Activated CD8-positive, alpha-beta T cell treated with anti-CD3 and anti-CD28 coated beads, Interleukin-2, amount 10 ng/mL, durations not matched to agents 7 days and 5 days (primary cell): Measurements from ENCODE around the gene ATP4B. TPM values are rescaled to one million over a fixed set of nuclear protein-coding genes. Genes with fewer than 3 reads are reported as not detected.
A peak's percentile ranks its signal among the peaks of the same experiment; 100 is the strongest.

Experiments
- ATAC-seq: fragments of 150-1000 bp; cut with Tn5 transposase; one replicate; pipeline ENCODE4 v1.10.0; 2021; ENCODE audit warnings: moderate library complexity
- CTCF ChIA-PET: fragments of 350-600 bp; sonication (Branson Sonifier 250); formaldehyde crosslinking; loops from one replicate; lab custom pipeline; 2021; ENCODE audit warnings: antibody characterized with exemption; lab: Charles Lee
- POLR2A ChIA-PET: fragments of 350-600 bp; sonication (Branson Sonifier 250); formaldehyde crosslinking; loops from one replicate; lab custom pipeline; 2021; ENCODE audit warnings: antibody characterized with exemption; lab: Charles Lee
- DNase-seq: peaks from one replicate; pipeline ENCODE4 v3.0.0-alpha.2; 2020
- H3K27ac Mint-ChIP-seq: one replicate; pipeline ENCODE4 v1.8.0; 2021; ENCODE audit warnings: mild to moderate bottlenecking, mixed read lengths
- H3K27me3 Mint-ChIP-seq: one replicate; pipeline ENCODE4 v1.8.0; 2021; ENCODE audit warnings: low read depth, mixed read lengths
- H3K36me3 Mint-ChIP-seq: one replicate; pipeline ENCODE4 v1.8.0; 2021; ENCODE audit warnings: low read depth, mixed read lengths
- H3K4me1 Mint-ChIP-seq: one replicate; pipeline ENCODE4 v1.8.0; 2021; ENCODE audit warnings: low read depth, mixed read lengths
- H3K4me3 Mint-ChIP-seq: one replicate; pipeline ENCODE4 v1.8.0; 2021; ENCODE audit warnings: mild to moderate bottlenecking, mixed read lengths
- H3K9me3 Mint-ChIP-seq: one replicate; pipeline ENCODE4 v1.8.0; 2022; ENCODE audit warnings: mixed read lengths; ENCODE audit not compliant: insufficient read depth
- total RNA-seq, 2 experiments: library from RNA; stranded (reverse); gene quantifications; one replicate each; pipeline ENCODE4 v1.2.3, GENCODE V29; 2021

Gene ATP4B
- total RNA-seq, 2 experiments from 2014 or later = not detected

- Mint-ChIP-seq H3K36me3 (peaks cover 78% of the 10 kb centered on the region), H3K9me3 (no peaks in the 10 kb centered on the region), H3K4me1 (peaks cover 21% of the 10 kb centered on the region), H3K27ac (no peak overlapping the region), H3K27me3 (no peaks in the 10 kb centered on the region), H3K4me3 (no peak overlapping the region)
- POLR2A ChIA-PET = no interaction called here
- no peak for ATAC-seq
- DNase-seq = no peak
- CTCF ChIA-PET = interaction anchor here (0.7 kb wide), 1 partner anchor 10 kb away, joined by 3 read pairs; no protein-coding TSS in a partner anchor
Observed at GRCh38 chr13:113636266-113636963, 21.6 kb downstream of the ATP4B start.

DNA sequence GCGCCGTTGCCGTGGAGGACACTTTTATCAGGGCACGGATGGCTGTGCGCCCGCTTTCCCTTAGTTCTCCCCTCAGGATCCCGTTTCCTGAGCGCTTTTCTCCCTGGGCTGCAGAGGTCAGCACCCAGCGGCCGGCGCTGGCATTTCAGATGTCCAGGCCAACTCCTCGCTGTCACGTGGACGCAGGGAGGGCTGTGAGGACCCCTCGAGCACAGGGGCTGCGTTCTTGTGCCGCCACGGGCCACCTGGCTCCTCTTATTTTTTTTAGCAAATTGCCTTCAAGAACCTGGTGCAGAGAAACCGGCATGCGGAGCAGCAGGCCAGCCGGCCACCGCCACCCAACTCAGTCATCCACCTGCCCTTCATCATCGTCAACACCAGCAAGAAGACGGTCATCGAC lies 22.3 kb downstream of the ATP4B start:
- no peak overlapping the region for H3K27ac Mint-ChIP-seq
- no peaks in the 10 kb centered on the region for H3K27me3 Mint-ChIP-seq
- no peak for ATAC-seq
- DNase-seq = no peak
- H3K36me3 Mint-ChIP-seq = peaks cover 78% of the 10 kb centered on the region
- H3K4me3 Mint-ChIP-seq = no peak overlapping the region
- ChIA-PET CTCF (no interaction called here), POLR2A (no interaction called here)
- no peaks in the 10 kb centered on the region for H3K9me3 Mint-ChIP-seq
- peaks cover 21% of the 10 kb centered on the region for H3K4me1 Mint-ChIP-seq

GRCh38 chr13:113635048-113635420 lies 23.0 kb downstream of the ATP4B start:
- no peak overlapping the region for H3K27ac Mint-ChIP-seq
- H3K36me3 Mint-ChIP-seq = peaks cover 73% of the 10 kb centered on the region
- H3K27me3 Mint-ChIP-seq = no peaks in the 10 kb centered on the region
- no peak for ATAC-seq
- peaks cover 21% of the 10 kb centered on the region for H3K4me1 Mint-ChIP-seq
- DNase-seq = no peak
- no peaks in the 10 kb centered on the region for H3K9me3 Mint-ChIP-seq
- H3K4me3 Mint-ChIP-seq = no peak overlapping the region
- ChIA-PET POLR2A (no interaction called here), CTCF (no interaction called here)

DNA sequence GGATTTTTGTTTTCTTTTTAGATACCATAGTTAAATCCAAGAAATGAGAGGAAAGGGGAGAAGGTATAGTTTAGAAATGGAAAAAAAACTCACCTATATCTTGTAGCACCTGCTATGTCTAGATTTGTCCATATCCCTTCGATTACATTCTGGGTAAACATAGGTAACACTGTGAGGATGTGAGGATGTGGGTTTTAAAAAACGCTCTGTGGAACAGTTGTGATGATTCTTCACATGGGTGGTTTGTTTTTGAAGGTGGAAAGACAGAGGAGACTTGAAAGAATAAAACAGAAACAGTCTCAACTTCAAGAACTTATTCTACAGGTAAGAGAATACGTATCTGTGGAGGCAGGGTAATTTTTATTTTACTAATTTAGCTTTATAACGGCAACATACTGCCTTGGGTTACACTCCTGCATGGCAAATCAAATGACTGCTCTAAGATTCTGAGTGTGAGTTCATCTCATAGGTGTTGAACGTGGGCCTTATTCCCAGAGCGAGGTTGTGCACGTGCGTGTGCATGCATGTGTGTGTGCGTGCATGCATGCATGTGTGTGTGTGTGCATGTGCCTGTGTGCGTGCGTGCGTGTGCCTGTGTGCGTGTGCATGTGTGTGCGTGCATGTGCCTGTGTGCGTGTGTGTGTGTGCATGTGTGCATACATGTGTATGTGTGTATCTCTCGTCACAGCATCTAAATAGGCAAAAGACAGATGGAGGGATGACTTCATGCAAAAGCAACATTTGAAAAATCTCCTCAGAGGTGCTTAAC lies 23.5 kb downstream of the ATP4B start:
- ChIA-PET POLR2A (no interaction called here), CTCF (no interaction called here)
- H3K4me3 Mint-ChIP-seq = no peak overlapping the region
- H3K9me3 Mint-ChIP-seq = no peaks in the 10 kb centered on the region
- no peak for DNase-seq
- H3K4me1 Mint-ChIP-seq = peaks cover 21% of the 10 kb centered on the region
- peaks cover 68% of the 10 kb centered on the region for H3K36me3 Mint-ChIP-seq
- no peaks in the 10 kb centered on the region for H3K27me3 Mint-ChIP-seq
- peak overlapping the region; percentile 17 for H3K27ac Mint-ChIP-seq
- ATAC-seq = no peak

- H3K9me3 Mint-ChIP-seq = no peaks in the 10 kb centered on the region
- H3K4me1 Mint-ChIP-seq = peaks cover 21% of the 10 kb centered on the region
- no peak overlapping the region for H3K4me3 Mint-ChIP-seq
- ATAC-seq (no peak), DNase-seq (no peak)
- peaks cover 64% of the 10 kb centered on the region for H3K36me3 Mint-ChIP-seq
- H3K27ac Mint-ChIP-seq = no peak overlapping the region
- CTCF ChIA-PET = no interaction called here
- POLR2A ChIA-PET = no interaction called here
- H3K27me3 Mint-ChIP-seq = no peaks in the 10 kb centered on the region
Observed at GRCh38 chr13:113633485-113633873, 24.5 kb downstream of the ATP4B start.

DNA sequence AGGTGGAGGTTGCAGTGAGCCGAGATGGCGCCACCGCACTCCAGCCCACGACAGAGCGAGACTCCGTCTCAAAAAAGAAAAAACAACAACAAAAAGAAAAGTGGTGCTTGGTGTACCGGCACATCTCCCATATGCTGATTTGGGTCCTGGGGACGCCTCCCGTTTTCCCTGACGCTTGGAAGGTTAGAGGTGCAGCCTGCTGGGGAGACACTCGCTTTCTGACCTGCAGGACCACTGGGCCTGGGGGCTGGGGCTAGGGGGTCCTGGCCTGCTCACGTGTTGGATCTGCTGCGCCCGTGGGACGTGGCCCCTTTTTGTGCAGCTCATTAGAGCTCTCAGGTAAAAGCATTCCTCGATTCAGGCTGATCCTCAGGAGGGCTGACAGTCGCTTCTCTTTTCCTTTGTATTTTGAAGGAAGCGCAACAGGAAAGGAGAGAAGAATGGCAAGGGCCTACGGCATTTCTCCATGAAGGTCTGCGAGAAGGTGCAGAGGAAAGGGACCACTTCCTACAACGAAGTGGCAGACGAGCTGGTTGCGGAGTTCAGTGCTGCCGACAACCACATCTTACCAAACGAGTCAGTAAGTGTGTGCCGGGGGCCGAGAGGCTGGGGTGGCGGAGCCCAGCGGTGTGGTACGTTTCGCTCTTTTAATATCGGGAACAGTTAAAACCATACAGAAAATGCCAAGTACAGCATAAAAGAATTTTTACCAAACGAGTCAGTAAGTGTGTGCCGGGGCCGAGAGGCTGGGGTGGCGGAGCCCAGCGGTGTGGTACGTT lies 25.1 kb downstream of the ATP4B start:
- Mint-ChIP-seq H3K4me3 (no peak overlapping the region), H3K36me3 (peaks cover 62% of the 10 kb centered on the region), H3K27ac (no peak overlapping the region), H3K27me3 (no peaks in the 10 kb centered on the region), H3K4me1 (peaks cover 21% of the 10 kb centered on the region), H3K9me3 (no peaks in the 10 kb centered on the region)
- DNase-seq (no peak), ATAC-seq (no peak)
- POLR2A ChIA-PET = no interaction called here
- CTCF ChIA-PET = no interaction called here

GRCh38 chr13:113631341-113632095 lies 26.5 kb downstream of the ATP4B start:
- Mint-ChIP-seq H3K4me3 (no peak overlapping the region), H3K9me3 (no peaks in the 10 kb centered on the region), H3K27me3 (no peaks in the 10 kb centered on the region), H3K4me1 (peaks cover 21% of the 10 kb centered on the region), H3K27ac (no peak overlapping the region), H3K36me3 (peaks cover 56% of the 10 kb centered on the region)
- ATAC-seq (no peak), DNase-seq (no peak)
- ChIA-PET CTCF (no interaction called here), POLR2A (no interaction called here)

DNA sequence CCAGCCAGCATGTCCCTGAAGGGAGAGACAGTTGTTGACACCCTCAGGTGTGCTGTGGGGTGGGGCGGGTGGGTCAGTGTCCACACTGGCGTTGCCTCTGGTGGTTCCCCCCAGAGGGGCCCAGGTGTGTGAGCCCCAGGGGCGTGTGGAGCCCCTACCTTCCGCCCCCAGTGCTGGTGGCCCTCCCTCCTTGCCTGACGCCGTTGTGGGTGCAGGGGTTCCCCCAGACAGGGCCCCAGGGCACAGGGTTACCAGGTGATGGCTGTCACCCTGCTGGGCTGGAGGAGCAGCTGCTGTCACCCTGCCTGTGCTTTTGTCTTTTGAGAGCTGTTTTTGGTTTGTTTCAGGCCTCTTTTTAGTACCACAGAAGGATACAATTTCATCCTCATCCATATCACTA lies 27.2 kb downstream of the ATP4B start:
- ATAC-seq = no peak
- peaks cover 58% of the 10 kb centered on the region for H3K36me3 Mint-ChIP-seq
- no peaks in the 10 kb centered on the region for H3K9me3 Mint-ChIP-seq
- H3K27me3 Mint-ChIP-seq = no peaks in the 10 kb centered on the region
- H3K4me1 Mint-ChIP-seq = peaks cover 21% of the 10 kb centered on the region
- POLR2A ChIA-PET = no interaction called here
- H3K4me3 Mint-ChIP-seq = no peak overlapping the region
- no peak for DNase-seq
- no peak overlapping the region for H3K27ac Mint-ChIP-seq
- CTCF ChIA-PET = no interaction called here

DNA sequence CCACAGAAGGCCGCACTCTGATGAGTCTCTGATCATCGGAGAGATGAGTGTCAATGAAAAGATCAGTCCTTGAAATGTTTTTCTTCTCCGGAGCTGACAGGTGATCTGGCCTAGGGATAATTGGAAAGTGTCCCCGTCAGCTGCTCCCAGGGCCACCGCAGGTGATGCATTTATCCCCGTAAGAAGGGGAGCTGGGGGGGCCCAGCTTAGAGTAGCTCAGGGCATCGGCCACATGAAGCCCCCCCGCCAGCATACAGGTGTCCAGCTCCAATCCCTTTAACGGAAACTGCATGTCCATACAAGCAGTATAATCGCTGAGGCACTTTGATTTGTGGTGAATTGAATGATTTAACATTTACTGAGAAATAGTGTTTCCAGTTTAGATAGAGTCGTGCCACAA lies 27.7 kb downstream of the ATP4B start:
- POLR2A ChIA-PET = no interaction called here
- no peaks in the 10 kb centered on the region for H3K27me3 Mint-ChIP-seq
- CTCF ChIA-PET = no interaction called here
- no peak overlapping the region for H3K4me3 Mint-ChIP-seq
- no peaks in the 10 kb centered on the region for H3K9me3 Mint-ChIP-seq
- no peak for DNase-seq
- H3K36me3 Mint-ChIP-seq = peaks cover 60% of the 10 kb centered on the region
- H3K4me1 Mint-ChIP-seq = peaks cover 21% of the 10 kb centered on the region
- no peak for ATAC-seq
- H3K27ac Mint-ChIP-seq = no peak overlapping the region

GRCh38 chr13:113629866-113630265 lies 28.1 kb downstream of the ATP4B start:
- H3K4me3 Mint-ChIP-seq = no peak overlapping the region
- H3K9me3 Mint-ChIP-seq = no peaks in the 10 kb centered on the region
- H3K27me3 Mint-ChIP-seq = no peaks in the 10 kb centered on the region
- H3K27ac Mint-ChIP-seq = no peak overlapping the region
- H3K36me3 Mint-ChIP-seq = peaks cover 61% of the 10 kb centered on the region
- POLR2A ChIA-PET = no interaction called here
- CTCF ChIA-PET = no interaction called here
- no peak for DNase-seq
- ATAC-seq = no peak
- peaks cover 21% of the 10 kb centered on the region for H3K4me1 Mint-ChIP-seq

DNA sequence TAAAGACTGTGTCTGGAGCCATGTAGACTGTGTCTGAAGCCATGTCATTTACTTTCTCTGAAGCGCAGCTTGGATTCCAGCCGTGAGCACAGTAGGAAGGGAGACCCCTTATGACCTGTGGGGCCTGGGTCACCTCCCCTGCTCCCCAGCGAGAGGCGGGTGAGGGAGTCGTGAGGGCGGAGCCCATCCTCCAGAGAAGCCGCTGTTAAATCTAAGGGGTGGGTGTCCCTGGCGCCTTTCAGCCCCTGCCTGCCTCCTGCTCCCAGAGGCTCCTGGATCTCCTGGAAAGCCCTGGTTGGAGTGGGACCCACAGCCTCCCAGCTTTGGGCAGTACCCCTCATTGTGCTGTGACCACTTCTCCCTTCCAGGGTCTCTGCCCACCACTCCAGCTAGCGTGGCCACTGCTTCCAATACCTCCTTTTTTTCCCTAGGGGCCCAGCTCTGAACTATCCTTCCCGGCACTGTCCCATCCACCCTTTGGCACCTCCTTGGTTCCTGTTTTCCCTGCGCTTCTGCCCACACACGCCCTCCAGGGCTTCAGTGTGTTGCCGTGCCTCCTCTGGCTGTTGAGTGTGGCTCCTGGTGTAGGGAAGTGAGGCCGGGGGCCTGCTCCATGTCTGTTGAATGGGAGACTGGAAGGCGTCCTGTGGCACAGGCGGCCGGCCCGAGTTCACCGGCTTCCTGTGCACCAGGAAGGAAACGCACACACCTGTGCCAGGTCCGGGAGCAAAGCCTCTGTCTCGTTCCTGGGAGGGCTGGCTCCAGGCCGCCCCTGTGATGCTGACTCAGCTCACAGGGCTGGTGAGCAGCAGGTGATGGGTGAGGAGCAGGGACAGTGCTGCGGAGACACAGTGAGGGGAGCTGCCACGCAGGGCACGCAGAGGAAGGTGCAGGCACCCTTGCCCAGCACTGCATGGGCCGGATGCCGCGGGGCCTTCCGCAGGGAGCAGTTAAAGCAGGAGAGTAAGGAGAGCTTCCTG lies 29.4 kb downstream of the ATP4B start:
- no peaks in the 10 kb centered on the region for H3K27me3 Mint-ChIP-seq
- ATAC-seq = no peak
- no peaks in the 10 kb centered on the region for H3K9me3 Mint-ChIP-seq
- H3K4me3 Mint-ChIP-seq = no peak overlapping the region
- no peak for DNase-seq
- no peak overlapping the region for H3K27ac Mint-ChIP-seq
- peaks cover 9% of the 10 kb centered on the region for H3K4me1 Mint-ChIP-seq
- H3K36me3 Mint-ChIP-seq = peaks cover 59% of the 10 kb centered on the region
- CTCF ChIA-PET = no interaction called here
- POLR2A ChIA-PET = no interaction called here
